ENCODE data around the gene CDK5. TPM values are rescaled to one million over a fixed set of nuclear protein-coding genes. Genes with fewer than 3 reads are reported as not detected.

Gene CDK5
- total RNA-seq, 1 donor, result 17.0 TPM

DNA sequence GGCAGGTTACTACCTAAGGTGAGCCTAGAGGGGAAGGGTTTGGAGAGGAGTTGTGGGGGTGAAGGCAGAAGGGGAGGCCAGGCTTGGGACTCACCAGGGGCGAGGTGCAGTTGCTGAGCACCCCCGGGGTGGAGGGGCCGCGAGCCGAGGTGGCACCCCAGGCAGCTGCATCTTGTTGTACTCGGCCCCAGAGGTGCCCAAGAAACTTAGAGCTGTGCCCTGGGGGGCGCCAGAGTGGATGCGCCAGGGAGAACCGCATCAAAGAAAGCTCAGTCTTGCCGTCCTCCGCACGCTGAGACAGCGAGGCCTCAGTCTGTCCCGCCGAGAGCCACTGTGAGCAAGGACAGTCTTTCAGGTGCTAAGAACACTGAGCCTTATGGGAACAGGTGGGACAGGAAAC, 40.8 kb downstream of the CDK5 start:
- Histone ChIP-seq H3K27ac (ENCODE audit: low read depth, low read length) (no peak overlapping the region), H4K20me1 (ENCODE audit: insufficient read depth, low read length) (no peaks in the 10 kb centered on the region), H3K4me1 (ENCODE audit: insufficient read depth, low read length) (peaks cover 9% of the 10 kb centered on the region), H3K79me2 (ENCODE audit: insufficient read depth, low read length) (no peaks in the 10 kb centered on the region), H3K4me3 (ENCODE audit: insufficient read depth, low read length) (no peak overlapping the region), H3K9me3 (ENCODE audit: low read depth, low read length) (no peaks in the 10 kb centered on the region), H3K36me3 (ENCODE audit: insufficient read depth, low read length) (no peaks in the 10 kb centered on the region), H3K4me2 (ENCODE audit: insufficient read depth, low read length) (no peak overlapping the region), H3K27me3 (ENCODE audit: insufficient read depth, low read length) (peaks cover 42% of the 10 kb centered on the region), H2AFZ (ENCODE audit: low read length) (no peak overlapping the region)
- TF ChIP-seq CTCF (IDR thresholded peaks at IDR 0.05; ENCODE audit: extremely low read depth, low read depth, low read length), result no peak
- no peak for DNase-seq (ENCODE audit: insufficient read length, low spot score, missing footprints)

DNA sequence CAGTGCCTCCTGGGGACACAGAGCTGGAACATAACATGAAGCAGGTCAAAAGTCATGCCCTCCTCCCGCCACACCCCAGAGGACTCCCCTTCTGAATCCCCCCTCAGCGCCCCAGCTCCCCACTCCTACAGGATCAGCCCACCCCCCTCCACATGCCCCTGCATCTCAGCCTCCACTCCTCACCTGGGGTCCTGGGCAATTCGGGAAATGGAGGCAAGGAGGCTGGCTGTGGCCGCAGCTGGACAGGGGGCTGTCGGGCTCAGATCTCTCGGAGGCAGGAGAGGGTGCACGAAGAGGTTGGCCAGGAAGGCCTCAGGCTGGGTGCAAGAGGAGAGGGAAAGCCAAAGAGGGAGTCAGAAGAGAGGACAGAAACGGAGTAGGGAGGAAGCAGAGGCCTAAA, 41.2 kb downstream of the CDK5 start:
- Histone ChIP-seq H3K4me1 (ENCODE audit: insufficient read depth, low read length) (peaks cover 9% of the 10 kb centered on the region), H3K79me2 (ENCODE audit: insufficient read depth, low read length) (no peaks in the 10 kb centered on the region), H3K36me3 (ENCODE audit: insufficient read depth, low read length) (no peaks in the 10 kb centered on the region), H4K20me1 (ENCODE audit: insufficient read depth, low read length) (no peaks in the 10 kb centered on the region), H3K4me2 (ENCODE audit: insufficient read depth, low read length) (no peak overlapping the region), H3K9me3 (ENCODE audit: low read depth, low read length) (no peaks in the 10 kb centered on the region), H3K27ac (ENCODE audit: low read depth, low read length) (no peak overlapping the region), H3K27me3 (ENCODE audit: insufficient read depth, low read length) (peaks cover 40% of the 10 kb centered on the region), H3K4me3 (ENCODE audit: insufficient read depth, low read length) (no peak overlapping the region), H2AFZ (ENCODE audit: low read length) (no peak overlapping the region)
- TF ChIP-seq CTCF (IDR thresholded peaks at IDR 0.05; ENCODE audit: extremely low read depth, low read depth, low read length), result no peak
- DNase-seq (ENCODE audit: insufficient read length, low spot score, missing footprints), result no peak

DNA sequence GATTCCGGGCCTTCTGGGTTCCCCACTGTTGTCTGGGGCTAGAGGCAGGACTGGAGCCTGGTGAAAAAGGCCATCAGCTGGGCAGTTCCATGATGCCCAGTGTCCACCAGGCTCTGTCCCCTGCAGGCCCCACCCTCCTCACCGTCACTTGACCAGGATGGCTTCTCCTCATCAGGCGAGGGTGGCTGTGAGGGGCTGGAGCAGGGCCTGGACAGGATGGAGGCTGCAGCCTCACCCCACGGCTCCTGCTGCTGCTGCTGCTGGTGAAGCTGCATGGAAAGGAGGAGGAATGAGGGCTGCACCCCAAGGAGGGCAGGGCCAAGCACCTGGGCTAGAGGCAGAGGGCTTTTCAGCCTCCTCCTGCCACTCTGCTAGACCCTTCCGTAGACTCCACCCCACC, 41.7 kb downstream of the CDK5 start:
- no peak for TF ChIP-seq CTCF (IDR thresholded peaks at IDR 0.05; ENCODE audit: extremely low read depth, low read depth, low read length)
- Histone ChIP-seq H4K20me1 (ENCODE audit: insufficient read depth, low read length) (no peaks in the 10 kb centered on the region), H3K27me3 (ENCODE audit: insufficient read depth, low read length) (peaks cover 40% of the 10 kb centered on the region)

DNA sequence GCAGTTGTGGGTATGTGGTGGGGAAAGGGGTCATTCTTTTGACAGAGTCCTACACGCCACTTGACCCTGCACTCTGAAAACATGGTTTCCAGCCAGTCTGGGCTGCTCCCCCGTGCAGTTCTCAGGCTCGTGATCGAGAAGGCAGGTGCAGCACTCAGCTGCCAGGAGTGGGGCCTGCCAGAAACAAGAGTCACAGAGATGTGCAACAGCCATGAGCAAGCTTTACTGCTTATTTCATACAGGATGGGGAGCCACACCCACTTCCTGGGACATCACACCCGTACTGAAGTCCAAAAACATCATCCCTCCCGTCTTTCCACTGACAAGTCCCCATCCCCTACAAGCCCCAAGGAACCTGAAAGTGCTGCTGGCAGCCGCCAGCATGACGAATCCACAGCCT, 42.7 kb downstream of the CDK5 start:
- Histone ChIP-seq H3K4me2 (ENCODE audit: insufficient read depth, low read length) (no peak overlapping the region), H3K27ac (ENCODE audit: low read depth, low read length) (no peak overlapping the region), H3K79me2 (ENCODE audit: insufficient read depth, low read length) (no peaks in the 10 kb centered on the region), H3K4me1 (ENCODE audit: insufficient read depth, low read length) (peaks cover 9% of the 10 kb centered on the region), H2AFZ (ENCODE audit: low read length) (no peak overlapping the region), H3K4me3 (ENCODE audit: insufficient read depth, low read length) (no peak overlapping the region), H4K20me1 (ENCODE audit: insufficient read depth, low read length) (no peaks in the 10 kb centered on the region), H3K36me3 (ENCODE audit: insufficient read depth, low read length) (no peaks in the 10 kb centered on the region), H3K9me3 (ENCODE audit: low read depth, low read length) (no peaks in the 10 kb centered on the region), H3K27me3 (ENCODE audit: insufficient read depth, low read length) (peaks cover 31% of the 10 kb centered on the region)
- DNase-seq (ENCODE audit: insufficient read length, low spot score, missing footprints), result peak; percentile 87
- no peak for TF ChIP-seq CTCF (IDR thresholded peaks at IDR 0.05; ENCODE audit: extremely low read depth, low read depth, low read length)

More for the DNA sequence above, 41.7 kb downstream of the CDK5 start:
- no peak overlapping the region for H3K4me3 ChIP-seq (ENCODE audit: insufficient read depth, low read length)
- H3K27ac ChIP-seq (ENCODE audit: low read depth, low read length), result no peak overlapping the region
- no peaks in the 10 kb centered on the region for H3K9me3 ChIP-seq (ENCODE audit: low read depth, low read length)
- H2AFZ ChIP-seq (ENCODE audit: low read length), result no peak overlapping the region
- peaks cover 9% of the 10 kb centered on the region for H3K4me1 ChIP-seq (ENCODE audit: insufficient read depth, low read length)
- DNase-seq (ENCODE audit: insufficient read length, low spot score, missing footprints), result peak; percentile 78
- no peaks in the 10 kb centered on the region for H3K36me3 ChIP-seq (ENCODE audit: insufficient read depth, low read length)
- H3K79me2 ChIP-seq (ENCODE audit: insufficient read depth, low read length), result no peaks in the 10 kb centered on the region
- no peak overlapping the region for H3K4me2 ChIP-seq (ENCODE audit: insufficient read depth, low read length)
